Erythroblast (primary cell): ENCODE data around the gene NDUFB8.

Experiments used
- GATA1 ChIP-seq: IDR thresholded peaks from 2 replicates; pipeline ENCODE4 v1.6.1; 2011; ENCODE audit warnings: low read depth, mild to moderate bottlenecking, control low read depth, low read length, moderate library complexity
- POLR2A ChIP-seq: IDR thresholded peaks from 2 replicates; pipeline ENCODE4 v1.6.1; 2011; ENCODE audit warnings: mild to moderate bottlenecking, low read length

DNA sequence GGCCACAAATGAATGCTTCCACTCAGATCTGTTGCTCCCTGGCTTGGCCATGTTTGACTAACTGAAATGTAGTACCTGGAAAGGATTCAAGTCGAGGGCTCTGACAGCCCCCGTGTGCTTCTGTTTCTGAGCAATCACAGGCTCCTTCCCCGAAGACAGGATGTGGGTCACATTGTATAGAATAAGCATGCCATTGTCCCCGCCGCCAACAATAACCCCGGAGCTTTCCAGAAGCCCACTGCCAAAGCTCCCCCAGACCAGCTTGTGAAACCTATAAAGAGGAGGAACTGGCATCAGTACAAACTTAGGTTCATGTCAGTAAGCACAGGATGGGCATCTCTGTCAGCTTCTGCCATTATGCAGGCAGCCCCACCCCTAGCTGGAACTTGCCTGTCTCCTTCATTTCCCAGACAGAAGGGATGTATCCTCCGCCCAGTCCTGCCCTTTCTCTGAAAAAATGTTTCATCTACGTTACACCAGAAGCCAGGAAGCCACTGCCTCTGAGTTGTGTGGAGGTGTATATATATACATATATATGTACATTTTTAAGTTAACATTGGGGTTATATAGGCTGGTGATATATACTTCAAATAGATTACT, 20.3 kb downstream of the NDUFB8 start:
- TF ChIP-seq POLR2A, result no peak
- no peak for TF ChIP-seq GATA1
